ENCODE data around the gene KDM4C. TPM values are rescaled to one million over a fixed set of nuclear protein-coding genes. Genes with fewer than 3 reads are reported as not detected.

KDM4C gene
- total RNA-seq, 1 experiment from 2014 or later, result 7.1 TPM

- in situ Hi-C loops (cut with HindIII; ENCODE audit: low pct_unique_long_range_greater_than_20kb, low sequenced_read_pairs) (no loop called here), intact Hi-C loops (cut with micrococcal nuclease; ENCODE audit: unreplicated experiment) (no loop called here)
- Histone ChIP-seq H3K36me3 (ENCODE audit: control insufficient read depth, insufficient read depth, low read length) (no peaks in the 10 kb centered on the region), H3K4me1 (ENCODE audit: control insufficient read depth, insufficient read depth, low read length) (no peaks in the 10 kb centered on the region), H3K27me3 (ENCODE audit: control insufficient read depth, insufficient read depth, low read length) (no peaks in the 10 kb centered on the region), H3K9me3 (ENCODE audit: control insufficient read depth, insufficient read depth, low read depth, low read length) (no peaks in the 10 kb centered on the region), H3K4me3 (ENCODE audit: low read depth in 2 of 2, low read length in 2 of 2) (no peak overlapping the region), H3K27ac (ENCODE audit: low read length) (no peak overlapping the region)
- BruUV-seq (replicated peaks), result no TSS peak
- POLR2A ChIA-PET, result no interaction called here
- no peak for ATAC-seq
- TF ChIP-seq CTCF (IDR thresholded peaks at IDR 0.05) (no peak), REST (IDR thresholded peaks at IDR 0.05; ENCODE audit: insufficient read depth in 1 of 2, low read depth in 2 of 2, low read length in 1 of 2) (no peak), TCF7L2 (IDR thresholded peaks at IDR 0.05; ENCODE audit: low read depth, low read length) (no peak), POLR2AphosphoS5 (IDR thresholded peaks at IDR 0.05; ENCODE audit: low read depth, low read length) (no peak), SIN3A (IDR thresholded peaks at IDR 0.05; ENCODE audit: borderline replicate concordance, insufficient read depth, low read depth, low read length) (no peak)
- no peak for DNase-seq (ENCODE audit: low read depth, low spot score)
- CTCF ChIA-PET, result no interaction called here
Observed at GRCh38 chr9:7173139-7173538, 415.4 kb downstream of the KDM4C start.

GRCh38 chr9:7174301-7174700 lies 416.5 kb downstream of the KDM4C start:
- intact Hi-C loops (cut with micrococcal nuclease; ENCODE audit: unreplicated experiment), result no loop called here
- no peaks in the 10 kb centered on the region for H3K36me3 ChIP-seq (ENCODE audit: control insufficient read depth, insufficient read depth, low read length)
- no peak overlapping the region for H3K27ac ChIP-seq (ENCODE audit: low read length)
- POLR2A ChIA-PET, result no interaction called here
- in situ Hi-C loops (cut with HindIII; ENCODE audit: low pct_unique_long_range_greater_than_20kb, low sequenced_read_pairs), result no loop called here
- ATAC-seq (no peak), DNase-seq (ENCODE audit: low read depth, low spot score) (no peak)
- BruUV-seq (replicated peaks), result no TSS peak
- H3K4me3 ChIP-seq (ENCODE audit: low read depth in 2 of 2, low read length in 2 of 2), result no peak overlapping the region
- CTCF ChIA-PET, result no interaction called here
- H3K4me1 ChIP-seq (ENCODE audit: control insufficient read depth, insufficient read depth, low read length), result no peaks in the 10 kb centered on the region
- TF ChIP-seq POLR2AphosphoS5 (IDR thresholded peaks at IDR 0.05; ENCODE audit: low read depth, low read length), result no peak
- TF ChIP-seq CTCF (IDR thresholded peaks at IDR 0.05), result no peak
- TF ChIP-seq REST (IDR thresholded peaks at IDR 0.05; ENCODE audit: insufficient read depth in 1 of 2, low read depth in 2 of 2, low read length in 1 of 2), result no peak
- no peaks in the 10 kb centered on the region for H3K27me3 ChIP-seq (ENCODE audit: control insufficient read depth, insufficient read depth, low read length)
- no peaks in the 10 kb centered on the region for H3K9me3 ChIP-seq (ENCODE audit: control insufficient read depth, insufficient read depth, low read depth, low read length)
